Kidney capillary endothelial cell (primary cell): Measurements from ENCODE around the gene LRRC4.

Experiments
- DNase-seq: peaks from one replicate; pipeline ENCODE4 v3.0.0-alpha.2; 2018; ENCODE audit warnings: low spot score

Gene LRRC4

DNA sequence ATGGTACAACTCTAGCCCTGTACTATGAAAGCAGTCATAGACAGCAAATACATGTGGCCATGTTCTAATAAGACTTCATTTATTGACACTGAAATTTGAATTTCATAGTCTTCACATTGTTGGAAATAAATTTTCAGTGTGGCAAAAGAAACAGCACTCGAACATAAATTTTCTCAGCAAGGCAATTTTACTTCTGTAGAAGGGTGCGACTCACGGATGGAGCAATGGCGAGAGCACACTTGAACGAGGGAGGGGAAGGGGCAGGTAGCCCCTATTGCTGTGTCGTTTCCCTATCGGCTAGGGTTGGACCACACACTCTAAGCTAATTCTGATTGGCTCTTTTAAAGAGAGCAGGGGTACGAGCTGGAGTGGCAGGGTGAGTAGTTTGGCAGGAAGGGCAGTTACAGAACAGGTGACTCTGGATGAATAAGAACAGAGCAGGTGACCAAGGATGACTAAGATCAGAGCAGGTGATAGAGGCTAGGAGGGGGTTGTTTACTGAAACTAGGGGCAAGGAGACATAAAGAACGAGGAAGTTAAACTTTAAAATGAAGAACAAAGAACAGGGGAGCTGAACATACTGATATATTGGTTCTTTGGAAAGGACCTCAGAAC, 52.0 kb downstream of the LRRC4 start:
- DNase-seq = no peak

GRCh38 chr7:127978421-127978820, 52.8 kb downstream of the LRRC4 start:
- no peak for DNase-seq
